ENCODE measurements around the gene UBTD2.
"Not testable (repeated sequence)": the region's sequence is repeated elsewhere in the genome, so short reads cannot be mapped to it uniquely, and the experiment has no call there.

Gene UBTD2

DNA sequence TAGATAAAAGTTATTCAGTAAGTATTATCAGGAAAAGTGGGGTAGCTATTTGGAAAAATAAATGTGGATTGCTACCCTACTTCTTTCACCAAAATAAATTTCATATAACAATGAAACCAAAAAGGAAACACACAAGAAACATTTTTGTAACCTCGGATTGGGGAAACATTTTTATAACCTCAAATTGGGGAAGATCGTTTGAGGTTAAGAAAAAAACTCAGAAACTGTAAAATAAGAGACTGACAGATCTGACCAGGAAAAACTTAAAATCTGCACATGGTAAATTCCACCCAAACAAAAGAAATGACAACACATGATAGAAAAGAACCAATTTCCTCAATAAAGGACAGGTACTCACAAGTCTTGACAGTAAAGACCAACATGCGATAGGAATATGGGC lies 76.1 kb downstream of the UBTD2 start:
- no peak overlapping the region for H3K4me3 ChIP-seq (ENCODE audit: low read depth, low read length)
- TF ChIP-seq, protein P1, sequence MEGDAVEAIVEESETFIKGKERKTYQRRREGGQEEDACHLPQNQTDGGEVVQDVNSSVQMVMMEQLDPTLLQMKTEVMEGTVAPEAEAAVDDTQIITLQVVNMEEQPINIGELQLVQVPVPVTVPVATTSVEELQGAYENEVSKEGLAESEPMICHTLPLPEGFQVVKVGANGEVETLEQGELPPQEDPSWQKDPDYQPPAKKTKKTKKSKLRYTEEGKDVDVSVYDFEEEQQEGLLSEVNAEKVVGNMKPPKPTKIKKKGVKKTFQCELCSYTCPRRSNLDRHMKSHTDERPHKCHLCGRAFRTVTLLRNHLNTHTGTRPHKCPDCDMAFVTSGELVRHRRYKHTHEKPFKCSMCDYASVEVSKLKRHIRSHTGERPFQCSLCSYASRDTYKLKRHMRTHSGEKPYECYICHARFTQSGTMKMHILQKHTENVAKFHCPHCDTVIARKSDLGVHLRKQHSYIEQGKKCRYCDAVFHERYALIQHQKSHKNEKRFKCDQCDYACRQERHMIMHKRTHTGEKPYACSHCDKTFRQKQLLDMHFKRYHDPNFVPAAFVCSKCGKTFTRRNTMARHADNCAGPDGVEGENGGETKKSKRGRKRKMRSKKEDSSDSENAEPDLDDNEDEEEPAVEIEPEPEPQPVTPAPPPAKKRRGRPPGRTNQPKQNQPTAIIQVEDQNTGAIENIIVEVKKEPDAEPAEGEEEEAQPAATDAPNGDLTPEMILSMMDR (IDR thresholded peaks at IDR 0.05; ENCODE audit: low read depth, low read length), result no peak

DNA sequence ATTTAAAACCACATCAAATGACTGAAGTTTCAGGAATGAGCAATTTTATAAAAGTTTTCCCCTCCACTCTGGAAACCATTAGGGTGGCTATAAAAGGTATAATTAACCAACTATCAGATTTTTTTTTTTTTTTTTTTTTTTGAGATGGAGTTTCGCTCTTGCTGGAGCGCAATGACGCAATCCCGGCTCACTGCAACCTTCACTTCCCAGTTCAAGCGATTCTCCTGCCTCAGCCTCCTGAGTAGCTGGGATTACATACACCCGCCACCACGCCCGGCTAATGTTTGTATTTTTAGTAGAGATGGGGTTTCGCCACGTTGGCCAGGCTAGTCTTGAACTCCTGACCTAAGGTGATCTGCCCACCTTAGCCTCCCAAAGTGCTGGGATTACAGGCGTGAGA lies 77.6 kb downstream of the UBTD2 start:
- H3K4me3 ChIP-seq (ENCODE audit: low read depth, low read length), result not testable (repeated sequence)

DNA sequence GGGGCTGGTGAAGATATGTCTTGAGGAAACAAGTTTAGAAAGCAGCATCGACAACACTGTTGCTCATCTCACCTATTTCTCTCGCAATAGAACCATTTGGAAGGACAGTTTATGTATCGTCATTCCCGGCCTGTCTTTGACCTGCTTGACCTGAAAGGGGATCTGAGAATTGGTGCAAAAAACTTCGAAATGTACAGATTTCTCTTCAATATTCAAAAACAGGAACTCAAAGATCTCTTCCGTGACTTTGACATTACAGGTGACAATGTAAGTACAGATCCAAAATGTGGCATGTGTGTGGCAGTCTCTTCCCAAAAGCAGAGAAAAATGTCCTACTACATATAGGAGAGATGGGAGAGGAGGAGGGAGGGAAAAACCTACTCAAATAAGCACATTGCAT lies 83.1 kb downstream of the UBTD2 start:
- TF ChIP-seq, protein P1 (IDR thresholded peaks at IDR 0.05; ENCODE audit: low read depth, low read length), result no peak
- H3K4me3 ChIP-seq (ENCODE audit: low read depth, low read length), result no peak overlapping the region

DNA sequence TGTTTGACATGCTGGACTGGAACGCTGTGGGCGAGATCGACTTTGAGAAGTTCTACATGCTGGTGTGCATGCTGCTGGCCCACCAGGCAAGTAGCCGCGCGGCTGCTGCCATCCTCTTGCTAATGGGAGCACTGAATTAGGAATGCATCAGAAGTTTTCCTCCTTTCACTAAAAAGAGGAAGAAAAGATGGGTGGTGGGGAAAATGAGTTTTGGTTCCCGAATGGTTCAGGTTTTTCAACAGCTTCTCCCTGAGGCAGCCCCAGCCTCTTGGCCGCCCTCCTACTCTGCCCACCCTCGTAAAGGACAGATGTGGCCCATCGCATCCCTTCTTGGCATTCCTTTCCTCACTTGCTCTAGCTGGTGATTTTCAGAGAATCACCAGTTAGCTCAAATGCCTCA lies 84.1 kb downstream of the UBTD2 start:
- TF ChIP-seq, protein P1 (IDR thresholded peaks at IDR 0.05; ENCODE audit: low read depth, low read length), result no peak
- no peak overlapping the region for H3K4me3 ChIP-seq (ENCODE audit: low read depth, low read length)

DNA sequence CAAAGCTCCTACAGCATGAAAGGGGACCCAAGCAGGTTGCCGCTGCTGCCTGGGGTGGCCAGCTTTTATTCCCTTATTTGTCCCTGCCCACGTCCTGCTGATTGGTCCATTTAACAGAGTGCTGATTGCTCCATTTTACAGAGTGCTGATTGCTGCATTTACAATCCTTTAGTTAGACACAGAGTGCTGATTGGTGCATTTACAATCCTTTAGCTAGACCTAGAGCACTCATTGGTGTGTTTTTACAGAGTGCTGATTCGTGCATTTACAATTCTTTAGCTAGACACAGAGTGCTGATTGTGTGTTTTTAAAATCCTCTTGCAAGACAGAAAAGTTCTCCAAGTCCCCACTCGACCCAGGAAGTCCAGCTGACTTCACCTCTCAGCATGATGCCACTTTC lies 85.8 kb downstream of the UBTD2 start:
- H3K4me3 ChIP-seq (ENCODE audit: low read depth, low read length), result not testable (repeated sequence)

DNA sequence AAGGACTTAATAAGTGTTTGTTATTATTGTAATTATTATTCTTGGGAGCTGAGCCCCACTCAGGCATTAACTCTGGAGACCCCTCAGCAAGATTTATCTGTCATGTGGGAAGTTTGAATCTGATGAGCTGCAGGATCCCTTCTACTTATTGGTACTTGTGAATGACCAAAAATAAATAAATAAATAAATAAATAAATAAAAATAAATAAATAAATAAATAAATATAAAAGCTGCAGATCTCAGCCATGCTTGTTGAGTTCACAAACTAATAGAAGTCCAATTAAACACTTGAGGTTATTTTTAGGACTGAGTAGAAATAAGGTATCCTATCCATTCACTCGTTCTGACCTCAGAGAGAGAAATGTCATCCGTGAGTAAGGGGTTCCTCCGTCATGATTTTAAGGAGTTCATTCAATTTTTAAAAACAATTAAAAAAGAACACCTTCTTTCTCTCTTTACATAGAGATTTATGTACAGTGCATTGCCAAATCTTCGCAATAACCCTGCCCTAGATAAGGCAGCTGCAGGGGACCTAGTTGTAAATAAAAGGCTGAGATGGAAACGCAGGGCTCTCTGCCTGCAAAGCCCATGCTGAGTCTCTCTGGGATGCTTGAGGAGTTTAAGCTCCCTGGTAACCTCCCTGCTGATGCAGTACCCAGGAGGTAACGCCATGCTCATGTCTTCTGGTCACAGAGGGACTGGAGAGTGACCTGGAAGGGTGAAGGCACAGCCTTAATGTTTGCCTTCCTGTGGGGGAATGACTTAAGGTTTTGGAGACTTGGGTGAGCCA lies 88.4 kb downstream of the UBTD2 start:
- TF ChIP-seq, protein P1 (IDR thresholded peaks at IDR 0.05; ENCODE audit: low read depth, low read length), result no peak
- H3K4me3 ChIP-seq (ENCODE audit: low read depth, low read length), result no peak overlapping the region

DNA sequence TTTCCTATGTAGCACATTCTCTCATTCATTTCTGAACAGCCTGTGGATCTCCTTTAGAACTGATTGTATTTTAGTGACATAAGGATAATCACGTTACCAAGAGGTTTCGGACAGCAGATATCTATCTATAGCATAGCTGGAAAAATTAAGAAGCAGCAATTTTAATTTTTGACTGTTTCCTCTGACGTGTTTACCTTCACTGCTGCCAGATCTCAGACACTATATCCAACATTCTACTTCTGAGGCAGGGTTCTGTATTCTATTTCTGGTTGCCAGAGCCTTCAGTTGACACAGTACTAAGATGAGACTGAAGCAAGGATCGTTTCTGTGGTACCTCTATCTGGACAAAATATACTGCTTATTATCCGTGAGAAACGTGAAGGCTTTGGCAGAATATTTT lies 89.7 kb downstream of the UBTD2 start, which contains the start of gene EFCAB9:
Gene EFCAB9 (plus strand): TSS at position 301 of the 400 bp plus-strand sequence. CDS start 1 bp downstream, at position 302.
- TF ChIP-seq, protein P1 (IDR thresholded peaks at IDR 0.05; ENCODE audit: low read depth, low read length), result no peak

DNA sequence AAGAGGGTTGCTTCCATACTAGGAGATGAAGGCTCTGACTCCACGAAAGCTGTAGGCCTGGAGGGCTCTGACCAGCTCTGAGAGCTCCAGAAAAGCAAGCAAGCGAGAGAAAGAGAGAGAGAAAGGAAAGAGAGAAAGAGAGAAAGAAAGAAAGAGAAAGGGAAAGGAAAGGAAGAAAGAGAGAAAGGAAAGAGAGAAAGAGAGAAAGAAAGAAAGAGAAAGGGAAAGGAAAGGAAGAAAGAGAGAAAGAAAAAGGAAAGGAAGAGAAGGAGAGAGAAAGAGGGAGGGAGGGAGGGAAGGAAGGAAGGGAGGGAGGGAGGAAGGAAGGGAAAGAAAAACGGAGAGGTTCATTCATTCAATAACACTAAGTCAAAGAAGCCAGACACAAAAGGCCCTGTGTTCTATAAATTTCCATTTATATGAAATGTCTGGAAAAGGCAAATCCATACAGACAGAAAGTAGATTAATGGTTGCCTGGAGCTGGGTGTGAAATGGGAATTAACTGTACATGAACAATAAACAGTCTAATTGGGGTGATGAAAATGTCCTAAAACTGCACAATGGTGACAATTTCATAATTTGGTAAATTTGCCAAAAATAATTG lies 93.8 kb downstream of the UBTD2 start:
- TF ChIP-seq, protein P1 (IDR thresholded peaks at IDR 0.05; ENCODE audit: low read depth, low read length), result no peak
- H3K4me3 ChIP-seq (ENCODE audit: low read depth, low read length), result no peak overlapping the region

More for the DNA sequence above, 89.7 kb downstream of the UBTD2 start, which contains the start of gene EFCAB9:
- no peak within 1 kb of the TSS for H3K4me3 ChIP-seq (ENCODE audit: low read depth, low read length)

Data from WI38 (cell line).